Measurements from ENCODE around the gene TULP4. TPM values are rescaled to one million over a fixed set of nuclear protein-coding genes. Genes with fewer than 3 reads are reported as not detected.
"Not testable (repeated sequence)": the region's sequence is repeated elsewhere in the genome, so short reads cannot be mapped to it uniquely, and the experiment has no call there.

TULP4 gene
- total RNA-seq, 1 donor from 2014 or later = 119 TPM

DNA sequence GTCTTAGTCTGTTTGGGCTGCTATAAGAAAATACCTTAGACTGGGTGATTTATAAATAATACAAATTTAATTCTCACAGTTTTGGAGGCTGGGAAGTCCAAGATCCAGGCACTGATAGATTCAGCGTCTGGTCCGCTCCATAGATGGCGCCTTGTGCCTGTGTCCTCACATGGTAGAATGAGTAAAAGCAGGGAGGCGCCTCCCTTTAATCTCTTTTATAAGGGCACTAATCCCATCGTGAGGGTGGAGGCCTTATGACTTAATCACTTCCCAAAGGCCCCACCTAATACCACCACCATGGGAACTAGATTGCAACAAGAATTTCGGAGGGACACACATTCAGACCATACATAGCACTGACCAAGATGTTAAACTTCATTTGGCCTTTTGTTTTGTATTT lies 156.4 kb downstream of the TULP4 start:
- DNase-seq (ENCODE audit: low spot score) = no peak

DNA sequence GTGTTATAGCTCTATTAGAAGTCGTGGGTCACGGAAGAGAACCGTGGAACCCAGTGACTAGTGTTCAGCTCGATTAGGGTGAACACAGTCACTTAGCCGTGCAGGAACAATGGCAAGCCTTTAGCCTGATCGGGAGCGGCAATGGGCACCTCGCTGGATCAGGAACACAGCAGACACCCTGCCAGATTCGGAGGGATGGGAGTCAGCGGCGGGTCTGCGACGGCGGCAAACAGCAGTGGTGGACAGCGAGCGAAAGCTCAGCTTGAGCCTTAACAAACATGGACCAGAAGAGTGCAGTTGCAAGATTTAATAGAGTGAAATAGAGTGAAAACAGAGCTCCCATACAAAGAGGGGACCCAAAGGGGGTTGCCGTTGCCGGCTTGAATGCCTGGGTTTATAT lies 157.8 kb downstream of the TULP4 start:
- not testable (repeated sequence) for DNase-seq (ENCODE audit: low spot score)

DNA sequence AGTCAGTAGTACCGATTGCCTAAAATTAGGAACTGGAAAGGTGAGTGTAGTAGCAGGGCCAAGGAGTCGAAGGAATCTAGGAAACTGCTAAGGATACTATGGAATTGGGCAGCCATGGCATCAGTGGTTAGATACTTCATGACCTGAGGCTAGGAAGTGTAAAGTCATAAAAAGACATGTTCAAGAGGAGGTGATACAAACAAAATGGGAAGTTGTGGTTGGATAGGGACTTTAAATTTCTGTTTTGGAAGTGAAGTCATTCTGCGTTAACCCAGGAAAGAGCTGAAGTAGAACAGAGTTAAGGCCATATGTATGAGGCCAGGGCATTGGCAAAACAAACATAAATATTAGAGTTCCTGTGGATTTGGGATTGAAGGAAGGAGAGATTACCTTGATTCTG lies 159.1 kb downstream of the TULP4 start:
- no peak for DNase-seq (ENCODE audit: low spot score)

DNA sequence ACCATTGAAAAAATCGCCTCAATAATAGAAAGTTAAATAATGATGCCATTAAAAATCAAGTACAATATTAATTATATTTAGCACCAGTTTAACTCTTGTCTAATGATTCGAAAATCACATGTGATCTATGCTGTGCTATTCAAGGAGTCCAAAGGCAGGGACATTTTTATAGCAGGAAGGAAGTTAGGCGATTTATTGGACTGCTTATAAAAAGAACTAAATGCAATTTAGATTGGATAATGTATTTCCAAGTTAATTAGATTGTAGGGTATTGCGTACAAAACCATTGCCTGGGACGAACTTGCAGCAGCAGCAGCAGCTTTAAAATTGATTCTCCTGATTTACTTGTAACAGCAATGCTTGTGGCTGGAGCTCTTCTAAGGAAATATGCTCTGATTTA lies 160.2 kb downstream of the TULP4 start:
- no peak for DNase-seq (ENCODE audit: low spot score)

DNA sequence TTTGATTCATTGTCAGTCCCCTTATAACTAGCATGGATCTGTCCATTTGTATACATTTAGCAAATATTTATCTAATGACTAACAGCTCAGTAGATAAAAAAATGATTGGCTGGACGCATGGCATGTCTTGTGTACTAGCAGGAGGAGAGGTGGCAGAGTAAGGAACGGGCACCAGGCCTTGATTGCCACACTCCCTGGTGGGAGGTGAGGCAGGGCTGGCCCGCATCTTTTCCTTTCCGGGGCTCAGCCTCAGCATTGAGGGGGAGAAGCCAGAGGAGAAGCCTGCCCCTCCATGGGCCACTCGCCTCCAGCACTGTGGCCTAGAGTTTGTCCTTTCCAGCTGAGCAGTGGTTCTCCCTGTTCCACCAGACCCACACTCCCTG lies 162.7 kb downstream of the TULP4 start:
- no peak for DNase-seq (ENCODE audit: low spot score)

DNA sequence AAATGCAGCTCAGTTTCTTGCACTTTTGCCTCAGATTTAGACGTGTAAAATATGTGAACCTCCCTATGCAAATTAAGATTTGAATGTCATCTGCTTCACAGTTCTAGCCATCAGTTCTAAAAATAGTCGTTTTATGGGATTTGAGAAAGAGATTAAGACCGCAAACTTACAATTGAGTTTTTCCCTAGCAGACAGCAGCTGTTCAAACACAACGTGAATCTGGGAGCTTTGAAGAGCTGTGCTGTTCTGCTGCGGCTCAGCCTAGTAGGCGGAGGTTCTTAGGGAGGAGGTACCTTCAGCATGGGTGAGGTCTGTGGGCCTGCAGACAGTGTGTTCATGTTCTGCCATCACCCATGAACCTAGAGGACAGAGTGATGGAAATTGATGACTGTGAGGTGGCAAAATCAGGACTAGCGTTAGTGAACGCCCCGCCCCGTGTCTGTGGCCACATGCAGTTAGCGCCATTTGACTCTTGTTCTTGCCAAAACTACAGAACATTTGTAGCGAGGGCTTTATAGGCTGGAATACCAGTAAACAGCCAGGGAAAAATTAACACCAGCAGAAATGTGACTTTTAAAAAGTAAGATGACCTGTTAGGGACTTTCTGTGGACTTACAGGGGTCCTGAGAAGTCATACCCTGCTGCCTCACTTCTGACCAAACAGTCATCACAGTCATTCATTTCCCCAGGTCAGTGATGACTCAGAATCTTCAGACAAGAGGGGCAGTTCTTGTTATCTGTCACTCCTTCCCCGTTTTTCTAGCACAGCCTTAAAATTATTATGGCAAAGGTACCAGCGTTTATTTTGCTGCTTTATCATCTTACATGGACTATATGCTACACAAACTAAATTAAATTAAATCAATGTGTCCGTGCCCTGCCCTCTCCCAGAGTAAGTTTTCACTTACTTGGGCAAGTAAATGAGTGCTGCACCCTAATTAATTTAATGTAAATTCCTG lies 163.4 kb downstream of the TULP4 start:
- DNase-seq (ENCODE audit: low spot score) = no peak

DNA sequence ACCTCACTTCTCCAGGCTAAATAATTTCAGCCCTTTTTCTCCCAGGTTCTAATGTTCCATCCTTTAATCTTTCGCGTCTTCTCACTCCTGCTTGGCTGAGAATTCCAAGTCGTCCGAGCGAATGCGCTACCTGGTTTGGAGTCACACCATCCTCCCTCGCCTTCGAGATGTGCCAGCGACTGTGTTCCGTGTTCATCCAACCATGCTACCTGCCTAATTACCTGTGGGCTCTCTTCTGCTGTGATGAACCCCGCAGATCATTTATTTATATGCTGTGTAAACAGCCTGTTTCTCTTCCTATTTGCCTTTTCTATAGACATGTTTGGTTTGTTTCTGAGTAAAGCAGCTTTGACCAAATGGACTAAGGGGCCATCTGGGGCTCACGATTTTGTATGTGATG lies 164.1 kb downstream of the TULP4 start:
- no peak for DNase-seq (ENCODE audit: low spot score)

DNA sequence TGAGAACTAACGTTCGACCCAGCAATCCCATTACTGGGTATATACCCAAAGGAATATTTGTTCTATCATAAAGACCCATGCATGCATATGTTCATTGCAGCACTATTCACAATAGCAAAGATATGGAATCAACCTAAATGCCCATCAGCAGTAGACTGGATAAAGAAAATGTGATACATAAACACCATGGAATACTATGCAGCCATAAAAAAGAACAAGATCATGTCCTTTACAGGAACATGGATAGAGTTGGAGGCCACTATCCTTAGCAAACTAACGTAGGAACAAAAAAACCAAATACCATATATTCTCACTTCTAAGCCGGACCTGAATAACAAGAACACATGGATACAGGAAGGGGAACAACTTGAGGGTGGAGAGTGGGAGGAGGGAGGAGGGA lies 165.5 kb downstream of the TULP4 start:
- not testable (repeated sequence) for DNase-seq (ENCODE audit: low spot score)

DNA sequence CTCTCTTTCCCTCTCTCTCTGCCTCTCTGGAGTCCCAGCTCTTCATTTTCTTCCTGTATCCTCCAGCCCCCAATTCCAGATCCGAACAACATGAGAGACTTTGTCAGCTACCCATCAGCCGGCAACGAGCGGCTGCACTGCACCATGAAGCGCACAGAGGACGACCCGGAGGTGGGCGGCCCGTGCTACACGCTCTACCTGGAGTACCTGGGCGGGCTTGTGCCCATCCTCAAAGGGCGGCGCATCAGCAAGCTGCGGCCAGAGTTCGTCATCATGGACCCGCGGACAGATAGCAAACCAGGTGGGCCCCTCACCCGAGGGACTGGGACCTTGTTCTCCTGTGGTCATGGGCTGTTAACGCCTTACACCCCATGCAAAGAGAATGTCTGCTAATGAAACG lies 168.7 kb downstream of the TULP4 start:
- DNase-seq (ENCODE audit: low spot score) = no peak

DNA sequence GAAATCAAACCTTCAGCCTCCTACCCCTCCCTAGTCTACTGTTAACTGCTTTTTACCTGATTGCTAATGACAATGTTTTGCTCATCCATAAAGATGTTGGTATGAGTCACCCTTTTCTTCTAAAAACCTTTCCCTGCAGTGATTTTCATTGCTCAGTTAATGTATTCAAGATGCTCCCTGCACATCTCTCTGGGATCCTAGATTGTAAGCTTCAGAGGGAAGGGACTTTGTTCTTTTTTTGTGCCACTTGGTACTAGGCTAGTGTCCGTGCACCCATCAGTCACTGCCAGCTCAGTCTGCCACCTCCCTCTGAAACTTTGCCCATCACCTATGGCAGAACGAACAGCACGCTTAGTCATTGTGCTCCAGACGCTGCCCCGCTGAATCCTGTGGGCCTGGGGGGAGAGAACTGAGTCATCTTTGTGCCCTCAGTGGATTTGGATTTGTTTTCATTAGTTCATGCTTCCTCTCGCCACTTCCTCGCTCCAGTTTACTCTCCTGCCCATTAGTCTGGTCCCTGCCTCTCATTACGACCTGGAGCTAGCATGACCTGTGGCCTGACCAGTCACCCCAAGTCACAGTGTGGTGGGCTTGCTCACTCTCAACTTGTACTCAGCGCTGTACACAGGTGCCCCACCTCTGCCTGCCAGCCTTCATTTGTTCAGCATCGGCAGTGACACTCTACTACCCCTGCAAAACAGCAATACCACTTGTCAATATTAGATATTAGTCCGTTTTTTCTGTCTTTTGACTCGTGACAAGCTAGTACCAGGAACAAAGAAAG lies 169.6 kb downstream of the TULP4 start:
- DNase-seq (ENCODE audit: low spot score) = no peak

DNA sequence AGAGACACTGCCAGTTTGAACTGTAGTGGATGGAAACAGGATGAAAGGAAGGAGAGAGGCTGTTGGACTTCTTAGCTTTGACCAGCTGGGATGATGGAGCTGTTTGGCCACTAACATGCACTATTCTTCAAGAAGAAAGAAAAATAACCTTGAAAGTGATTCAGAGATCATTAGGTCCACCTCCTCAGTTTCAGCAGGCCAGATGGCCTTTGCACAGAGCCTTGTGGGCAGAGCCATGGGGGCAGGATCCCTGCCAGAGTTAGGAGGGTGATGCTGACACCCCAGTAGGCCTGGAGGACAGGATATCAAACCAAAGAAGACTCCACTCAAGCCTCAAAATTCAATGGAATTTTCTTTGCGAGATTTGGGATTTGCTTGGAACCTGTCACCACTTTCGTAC lies 173.2 kb downstream of the TULP4 start:
- DNase-seq (ENCODE audit: low spot score) = no peak

DNA sequence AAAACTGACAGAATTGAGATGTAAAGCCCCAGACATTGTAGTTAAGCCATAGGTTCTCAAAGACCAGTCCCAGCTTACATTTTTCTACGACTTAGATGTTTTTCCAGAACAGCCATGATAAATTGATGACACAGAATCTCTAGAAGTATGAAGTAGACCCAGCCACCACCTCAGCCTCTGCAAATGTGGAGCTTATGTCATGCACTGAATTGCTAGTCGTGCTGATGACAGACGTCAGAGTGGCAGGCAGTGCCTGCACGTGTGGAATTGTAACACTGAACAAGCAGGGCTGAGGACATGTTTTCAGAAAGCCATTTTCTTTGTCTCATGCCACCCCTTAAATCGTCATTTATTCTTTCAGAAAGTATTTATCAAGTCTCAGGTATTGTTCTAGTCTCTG lies 175.2 kb downstream of the TULP4 start:
- no peak for DNase-seq (ENCODE audit: low spot score)

DNA sequence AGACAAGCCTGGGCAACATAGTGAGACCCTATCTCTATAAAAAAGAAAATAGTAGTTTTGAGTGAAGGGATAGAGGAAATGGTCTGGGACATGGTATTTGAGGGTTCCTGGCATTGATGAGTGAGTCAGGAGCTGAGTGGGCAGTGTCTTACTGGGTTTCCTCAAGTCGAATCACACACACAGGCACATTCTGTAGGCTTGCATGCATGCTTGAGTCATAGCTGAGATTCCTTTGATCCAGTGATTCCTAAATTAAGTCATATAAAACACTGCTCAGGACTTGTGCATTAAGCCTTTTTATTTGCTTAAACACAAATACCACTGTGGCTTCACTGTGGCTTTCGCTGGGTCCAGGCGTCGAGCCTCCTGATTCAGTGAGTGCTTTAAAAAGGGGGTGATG lies 175.8 kb downstream of the TULP4 start:
- DNase-seq (ENCODE audit: low spot score) = no peak

DNA sequence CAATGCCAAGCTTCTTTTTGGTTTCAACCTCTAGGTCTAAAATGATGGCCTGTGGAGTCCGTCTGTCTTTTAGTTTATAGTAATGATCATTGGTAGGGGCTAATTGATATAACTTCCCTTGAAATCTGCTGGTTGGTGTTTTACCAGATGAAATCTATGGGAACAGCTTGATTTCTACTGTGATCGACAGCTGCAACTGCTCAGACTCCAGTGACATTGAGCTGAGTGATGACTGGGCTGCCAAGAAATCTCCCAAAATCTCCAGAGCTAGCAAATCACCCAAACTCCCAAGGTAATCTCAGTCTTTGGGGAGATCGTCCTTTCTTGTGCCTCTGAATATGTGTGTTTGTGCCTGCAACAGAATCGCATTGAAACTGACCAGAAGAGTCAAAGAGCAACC lies 177.2 kb downstream of the TULP4 start:
- no peak for DNase-seq (ENCODE audit: low spot score)

DNA sequence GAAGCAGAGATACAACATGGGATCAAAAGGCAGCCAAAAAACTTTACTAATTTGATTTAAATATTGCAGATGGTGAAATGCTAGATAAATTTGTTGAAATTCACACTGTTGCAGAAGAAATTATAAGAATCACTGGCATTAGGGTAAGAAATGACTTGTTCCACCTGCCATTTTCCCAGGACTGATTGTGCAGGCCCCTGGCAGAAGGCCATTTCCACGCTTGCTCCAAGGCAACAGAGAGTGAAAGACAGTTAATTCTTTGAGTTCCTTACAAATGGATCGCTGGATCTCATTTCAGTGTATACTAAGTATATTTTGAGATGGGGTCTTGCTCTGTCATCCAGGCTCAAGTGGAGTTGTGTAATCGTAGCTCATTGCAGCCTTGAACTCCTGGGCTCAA lies 180.6 kb downstream of the TULP4 start:
- DNase-seq (ENCODE audit: low spot score) = no peak

DNA sequence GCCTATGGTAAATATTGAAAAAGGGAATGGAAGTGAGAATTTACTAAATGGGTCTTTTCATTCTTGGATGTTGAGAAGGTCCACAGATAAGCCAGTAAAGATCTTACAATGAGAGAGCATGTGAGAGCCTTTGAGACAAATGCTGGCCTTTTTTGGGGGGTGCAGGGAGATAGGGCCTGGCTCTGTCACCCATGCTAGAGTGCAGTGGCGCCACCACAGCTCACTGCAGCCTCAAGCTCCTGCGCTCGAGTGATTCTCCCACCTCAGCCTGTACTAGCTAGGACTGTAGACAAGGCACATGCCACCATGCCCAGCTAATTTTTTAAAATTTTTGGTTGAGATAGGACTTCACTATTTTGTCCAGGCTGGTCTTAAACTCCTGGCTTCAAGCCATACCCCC lies 184.4 kb downstream of the TULP4 start:
- no peak for DNase-seq (ENCODE audit: low spot score)

DNA sequence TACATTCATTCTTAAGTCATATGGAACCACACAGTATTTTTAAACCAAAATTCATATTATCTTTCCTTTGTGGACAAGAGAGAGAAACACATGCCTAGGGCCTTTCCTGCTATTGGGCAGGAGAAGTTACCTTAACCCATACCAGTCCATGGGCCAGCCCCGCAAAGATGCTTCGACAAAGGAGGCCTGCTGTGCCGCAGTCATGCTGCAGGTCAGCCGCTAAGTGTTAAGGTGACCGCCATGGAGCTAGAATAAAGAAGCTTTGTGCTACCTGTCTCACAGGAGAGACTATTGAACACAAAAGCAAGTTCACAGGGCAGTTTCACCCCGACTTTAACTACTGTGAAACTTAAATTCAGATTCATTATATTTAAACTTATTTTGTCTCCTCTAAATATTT lies 185.4 kb downstream of the TULP4 start:
- DNase-seq (ENCODE audit: low spot score) = no peak

DNA sequence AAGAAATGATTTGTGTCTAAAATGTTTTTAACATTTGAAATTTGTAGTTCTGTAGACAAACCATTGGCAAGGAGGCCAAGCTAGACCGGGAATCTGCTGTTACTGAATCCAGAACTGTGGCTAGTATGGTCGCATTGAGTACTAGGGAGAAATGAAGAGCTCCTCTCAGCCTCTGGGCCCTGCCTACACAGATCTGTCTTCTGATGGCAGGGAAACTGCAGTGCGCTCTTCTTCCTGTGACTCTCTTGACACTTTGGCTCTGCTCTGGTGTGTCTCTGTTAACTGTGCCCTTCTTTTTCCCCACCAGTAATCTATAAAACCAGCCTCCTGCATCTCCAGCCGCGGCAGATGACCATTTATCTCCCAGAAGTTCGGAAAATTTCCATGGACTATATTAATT lies 186.1 kb downstream of the TULP4 start:
- no peak for DNase-seq (ENCODE audit: low spot score)

DNA sequence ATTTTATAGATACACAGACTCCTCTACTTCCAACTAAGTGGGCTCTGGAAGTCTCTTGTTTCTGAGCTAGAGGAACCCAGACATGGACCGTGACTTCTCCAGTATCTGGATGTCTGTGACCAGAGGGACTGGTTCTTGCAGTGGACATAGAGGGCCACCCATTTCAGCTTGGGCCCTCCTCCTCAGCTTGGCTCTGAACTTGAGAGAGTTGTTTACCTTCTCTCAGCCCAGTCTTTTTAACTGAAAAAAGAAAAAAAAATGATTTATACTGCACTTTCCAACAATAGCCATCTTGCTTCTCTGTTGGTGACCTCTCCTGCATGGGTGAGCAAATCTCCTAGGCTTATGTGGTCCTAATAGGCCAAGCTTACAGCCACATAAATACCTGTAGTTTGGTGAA lies 187.3 kb downstream of the TULP4 start:
- DNase-seq (ENCODE audit: low spot score) = no peak

DNA sequence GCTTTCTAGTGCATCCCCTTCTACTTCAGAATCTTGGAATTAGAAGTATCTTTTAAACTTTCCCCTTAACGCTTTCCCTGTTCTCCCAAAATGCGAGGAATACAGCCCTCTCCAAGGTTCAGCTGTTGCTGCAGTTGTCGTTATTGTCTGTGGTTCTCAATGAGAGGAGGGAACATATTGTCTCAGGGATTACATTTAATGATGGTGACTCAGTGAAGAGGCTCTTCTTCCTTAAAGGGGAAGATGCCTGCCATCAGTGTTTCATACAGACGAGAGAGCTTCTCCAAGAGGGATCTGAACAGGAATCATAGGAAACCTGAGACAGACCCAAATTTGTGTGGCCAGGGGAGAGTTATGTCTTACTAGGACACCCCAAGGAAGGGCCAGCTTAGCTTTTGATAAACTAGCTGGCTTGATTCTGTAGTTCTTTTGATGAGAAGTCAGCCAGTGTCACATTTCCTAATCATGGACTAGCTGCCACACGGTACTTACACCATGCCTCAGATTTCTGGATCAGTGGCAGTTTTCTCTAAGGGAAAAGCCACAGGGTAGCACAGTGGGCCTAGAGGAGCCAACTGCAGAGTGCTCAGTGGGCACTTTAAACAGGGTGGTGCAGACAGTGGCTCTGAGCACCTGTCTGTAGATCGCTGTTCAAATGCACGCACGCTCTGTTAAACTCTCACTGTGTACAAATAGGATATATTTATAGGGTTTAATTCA lies 187.9 kb downstream of the TULP4 start:
- no peak for DNase-seq (ENCODE audit: low spot score)

DNA sequence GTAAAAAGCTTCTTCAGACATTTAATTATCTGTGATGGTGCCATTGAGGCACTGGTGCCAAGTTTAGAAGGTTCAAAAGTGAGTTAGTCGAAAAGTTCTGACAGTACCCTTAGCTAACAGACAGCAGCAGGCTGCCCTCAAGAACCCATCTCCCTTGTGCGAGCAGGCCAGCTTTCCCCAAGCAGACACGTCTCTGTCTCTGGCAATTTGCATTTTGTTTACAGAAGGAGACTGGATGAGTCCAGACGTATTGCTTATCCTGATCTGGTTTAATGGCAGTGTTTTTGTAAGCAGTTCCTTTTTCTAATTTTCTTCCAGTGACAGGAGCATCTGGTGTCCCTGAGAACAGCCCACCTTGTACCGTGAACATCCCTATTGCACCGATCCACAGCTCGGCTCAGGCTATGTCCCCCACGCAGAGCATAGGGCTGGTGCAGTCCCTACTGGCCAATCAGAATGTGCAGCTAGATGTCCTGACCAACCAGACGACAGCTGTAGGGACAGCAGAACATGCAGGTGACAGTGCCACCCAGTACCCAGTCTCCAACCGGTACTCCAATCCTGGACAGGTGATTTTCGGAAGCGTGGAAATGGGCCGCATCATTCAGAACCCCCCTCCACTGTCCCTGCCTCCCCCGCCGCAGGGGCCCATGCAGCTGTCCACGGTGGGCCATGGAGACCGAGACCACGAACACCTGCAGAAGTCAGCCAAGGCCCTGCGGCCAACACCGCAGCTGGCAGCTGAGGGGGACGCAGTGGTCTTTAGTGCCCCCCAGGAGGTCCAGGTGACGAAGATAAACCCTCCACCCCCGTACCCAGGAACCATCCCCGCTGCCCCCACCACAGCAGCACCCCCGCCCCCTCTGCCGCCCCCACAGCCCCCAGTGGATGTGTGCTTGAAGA lies 189.3 kb downstream of the TULP4 start:
- no peak for DNase-seq (ENCODE audit: low spot score)
